Measurements from ENCODE around the gene TMEM62. TPM values are rescaled to one million over a fixed set of nuclear protein-coding genes. Genes with fewer than 3 reads are reported as not detected.

TMEM62 gene
- polyA plus RNA-seq, 2 of the 4 experiments (the other 2 are of a cell fraction) = 6.9 to 7.8 TPM

- TF ChIP-seq PHF8 (IDR thresholded peaks at IDR 0.05; ENCODE audit: borderline replicate concordance, low read depth) (no peak), RCOR1 (IDR thresholded peaks at IDR 0.05; ENCODE audit: low read depth, low read length) (no peak), E2F6 (IDR thresholded peaks at IDR 0.05; ENCODE audit: borderline replicate concordance, low read depth) (no peak), HOXA7 (CRISPR knock-in tag; IDR thresholded peaks at IDR 0.05) (no peak), EHMT2 (IDR thresholded peaks at IDR 0.05; ENCODE audit: low read depth) (no peak), HMGXB4 (CRISPR knock-in tag; IDR thresholded peaks at IDR 0.05; ENCODE audit: borderline replicate concordance) (no peak), EP300 (IDR thresholded peaks at IDR 0.05) (no peak)
- TF ChIP-seq, protein P1, sequence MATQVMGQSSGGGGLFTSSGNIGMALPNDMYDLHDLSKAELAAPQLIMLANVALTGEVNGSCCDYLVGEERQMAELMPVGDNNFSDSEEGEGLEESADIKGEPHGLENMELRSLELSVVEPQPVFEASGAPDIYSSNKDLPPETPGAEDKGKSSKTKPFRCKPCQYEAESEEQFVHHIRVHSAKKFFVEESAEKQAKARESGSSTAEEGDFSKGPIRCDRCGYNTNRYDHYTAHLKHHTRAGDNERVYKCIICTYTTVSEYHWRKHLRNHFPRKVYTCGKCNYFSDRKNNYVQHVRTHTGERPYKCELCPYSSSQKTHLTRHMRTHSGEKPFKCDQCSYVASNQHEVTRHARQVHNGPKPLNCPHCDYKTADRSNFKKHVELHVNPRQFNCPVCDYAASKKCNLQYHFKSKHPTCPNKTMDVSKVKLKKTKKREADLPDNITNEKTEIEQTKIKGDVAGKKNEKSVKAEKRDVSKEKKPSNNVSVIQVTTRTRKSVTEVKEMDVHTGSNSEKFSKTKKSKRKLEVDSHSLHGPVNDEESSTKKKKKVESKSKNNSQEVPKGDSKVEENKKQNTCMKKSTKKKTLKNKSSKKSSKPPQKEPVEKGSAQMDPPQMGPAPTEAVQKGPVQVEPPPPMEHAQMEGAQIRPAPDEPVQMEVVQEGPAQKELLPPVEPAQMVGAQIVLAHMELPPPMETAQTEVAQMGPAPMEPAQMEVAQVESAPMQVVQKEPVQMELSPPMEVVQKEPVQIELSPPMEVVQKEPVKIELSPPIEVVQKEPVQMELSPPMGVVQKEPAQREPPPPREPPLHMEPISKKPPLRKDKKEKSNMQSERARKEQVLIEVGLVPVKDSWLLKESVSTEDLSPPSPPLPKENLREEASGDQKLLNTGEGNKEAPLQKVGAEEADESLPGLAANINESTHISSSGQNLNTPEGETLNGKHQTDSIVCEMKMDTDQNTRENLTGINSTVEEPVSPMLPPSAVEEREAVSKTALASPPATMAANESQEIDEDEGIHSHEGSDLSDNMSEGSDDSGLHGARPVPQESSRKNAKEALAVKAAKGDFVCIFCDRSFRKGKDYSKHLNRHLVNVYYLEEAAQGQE (IDR thresholded peaks at IDR 0.05) = no peak
- no peak overlapping the region for H3K27ac ChIP-seq
- FAIRE-seq (no peak), DNase-seq (ENCODE audit: low read depth in 1 of 2, low spot score in 1 of 2) (no peak), ATAC-seq (no peak)
- no peak overlapping the region for H3K4me2 ChIP-seq
- no peaks in the 10 kb centered on the region for H3K9me3 ChIP-seq
- no peak overlapping the region for H3K4me3 ChIP-seq
- 34% methylated on average over 6 of the region's 9 CpGs for WGBS (ENCODE audit: missing lambda C conversion rate)
- H3K4me1 ChIP-seq = no peaks in the 10 kb centered on the region
- POLR2A ChIA-PET = no interaction called here
- CTCF ChIA-PET = interaction anchor here (1.5 to 5.2 kb wide), 2 partner anchors 14 to 76 kb away, joined by 3 to 31 read pairs; no protein-coding TSS in a partner anchor
Observed at GRCh38 chr15:43210807-43211206, 77.4 kb downstream of the TMEM62 start.

- ChIA-PET POLR2A (no interaction called here), CTCF (interaction anchor here (1.5 to 5.2 kb wide), 2 partner anchors 13 to 75 kb away, joined by 3 to 31 read pairs; no protein-coding TSS in a partner anchor)
- DNase-seq (ENCODE audit: low read depth in 1 of 2, low spot score in 1 of 2) (no peak), FAIRE-seq (no peak), ATAC-seq (no peak)
- Histone ChIP-seq H3K4me2 (no peak overlapping the region), H3K4me3 (no peak overlapping the region), H3K4me1 (no peaks in the 10 kb centered on the region), H3K27ac (no peak overlapping the region), H3K9me3 (no peaks in the 10 kb centered on the region)
- WGBS (ENCODE audit: missing lambda C conversion rate) = 50% methylated on average over 4 of the region's 4 CpGs
- no peak for TF ChIP-seq PHF8 (IDR thresholded peaks at IDR 0.05; ENCODE audit: borderline replicate concordance, low read depth)
- TF ChIP-seq FOSL2 (IDR thresholded peaks at IDR 0.05) = no peak
- TF ChIP-seq FOSL2 (CRISPR knock-in tag; IDR thresholded peaks at IDR 0.05) = no peak
- TF ChIP-seq E2F6 (IDR thresholded peaks at IDR 0.05; ENCODE audit: borderline replicate concordance, low read depth) = no peak
- TF ChIP-seq FOXS1 (CRISPR knock-in tag; IDR thresholded peaks at IDR 0.05) = no peak
- TF ChIP-seq MYC (IDR thresholded peaks at IDR 0.05; ENCODE audit: borderline replicate concordance, low read length) = no peak
- TF ChIP-seq POLR2A (IDR thresholded peaks at IDR 0.05; ENCODE audit: low read length) = no peak
- no peak for TF ChIP-seq RNF2 (IDR thresholded peaks at IDR 0.05; ENCODE audit: borderline replicate concordance, low read depth)
- TF ChIP-seq, protein P2, sequence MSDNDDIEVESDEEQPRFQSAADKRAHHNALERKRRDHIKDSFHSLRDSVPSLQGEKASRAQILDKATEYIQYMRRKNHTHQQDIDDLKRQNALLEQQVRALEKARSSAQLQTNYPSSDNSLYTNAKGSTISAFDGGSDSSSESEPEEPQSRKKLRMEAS (IDR thresholded peaks at IDR 0.05) = no peak
- TF ChIP-seq EHMT2 (IDR thresholded peaks at IDR 0.05; ENCODE audit: low read depth) = no peak
- TF ChIP-seq HOXB5 (CRISPR knock-in tag; IDR thresholded peaks at IDR 0.05) = no peak
- no peak for TF ChIP-seq ZNF302 (CRISPR knock-in tag; IDR thresholded peaks at IDR 0.05)
- no peak for TF ChIP-seq EHF (CRISPR knock-in tag; IDR thresholded peaks at IDR 0.05)
- TF ChIP-seq ESRRA (IDR thresholded peaks at IDR 0.05; ENCODE audit: borderline replicate concordance, low read length) = no peak
Observed at GRCh38 chr15:43211224-43211735, 77.9 kb downstream of the TMEM62 start.
